Heart right ventricle (tissue), 16 donors: ENCODE results near the gene EPM2A. TPM values are rescaled to one million over a fixed set of nuclear protein-coding genes. Genes with fewer than 3 reads are reported as not detected.

Source experiments
- ATAC-seq, 8 donors: fragments of 200-7000 bp; cut with Tn5 transposase; one replicate each; pipeline ENCODE4 v1.9.1; 2020; ENCODE audit warnings: mild to moderate bottlenecking in 8 of 8, moderate library complexity in 8 of 8, moderate number of reproducible peaks in 1 of 8
- DNase-seq, 2 donors: peaks; one replicate each; pipeline ENCODE4 v3.0.0-alpha.2; 2020
- H3K27ac ChIP-seq, 10 donors: fragments of 200-600 bp; sonication (generic) in 2 of 10; one replicate each; pipeline versions ENCODE4 v1.5.0 to v1.8.0; 2020 to 2022; ENCODE audit warnings: mild to moderate bottlenecking in 3 of 10
- H3K27me3 ChIP-seq, 7 donors: fragments of 200-600 bp; one replicate each; pipeline ENCODE4 v1.8.0; 2021 to 2022; ENCODE audit warnings: mild to moderate bottlenecking in 2 of 7
- H3K36me3 ChIP-seq, 9 donors: fragments of 200-600 bp; sonication (generic) in 1 of 9; one replicate each; pipeline versions ENCODE4 v1.5.0 to v1.8.0; 2020 to 2022; ENCODE audit warnings: mild to moderate bottlenecking in 2 of 9
- H3K4me1 ChIP-seq, 9 donors: fragments of 200-600 bp; sonication (generic) in 1 of 9; one replicate each; pipeline versions ENCODE4 v1.5.0 to v1.8.0; 2020 to 2022; ENCODE audit warnings: mild to moderate bottlenecking in 4 of 9
- H3K4me3 ChIP-seq, 10 donors: fragments of 200-600 bp; sonication (generic) in 2 of 10; one replicate each; pipeline versions ENCODE4 v1.5.0 to v1.8.0; 2020 to 2022; ENCODE audit warnings: mild to moderate bottlenecking in 7 of 10, moderate library complexity in 2 of 10
- H3K9me3 ChIP-seq, 11 donors: fragments of 200-600 bp in 10 of 11; sonication (generic) in 2 of 11; one replicate each; pipeline versions ENCODE4 v1.5.0 to v1.8.0; 2013 to 2022; ENCODE audit warnings: mild to moderate bottlenecking in 2 of 11, control low read depth in 1 of 11, moderate library complexity in 1 of 11
- CTCF ChIP-seq, 9 donors: fragments of 200-600 bp; sonication (generic) in 2 of 9; IDR thresholded peaks; one replicate each; pipeline versions ENCODE4 v1.5.0 to v1.8.0; 2021 to 2022; ENCODE audit warnings: antibody characterized with exemption in 9 of 9, mild to moderate bottlenecking in 5 of 9, moderate library complexity in 1 of 9
- WGBS, 2 donors: extraction: QIAGEN DNeasy Blood & Tissue Kit; methylation state at CpG; one replicate each; pipeline ENCODE4 v1.1.7; 2013; ENCODE audit warnings: inconsistent platforms in 1 of 2; 5-methylcytosine and 5-hydroxymethylcytosine counted together
- intact Hi-C, 10 donors: fragments of 100-400 bp; cut with DNase I; formaldehyde crosslinking; loops; one replicate each; pipeline versions ENCODE4 v1.11.1 to v1.14.2; 2022
- polyA plus RNA-seq, 2 donors: library from polyadenylated mRNA; stranded (reverse); fragments of 200-250 nt; gene quantifications; one replicate each; pipeline ENCODE4 v1.2.3, GENCODE V29; 2013
- total RNA-seq, 10 donors: library from RNA; stranded (reverse); fragmentation: NEBNext Ultra II Directional in 3 of 10; extraction: Animal tissue kit (Norgen Biotek cat#: 25700) in 3 of 10; gene quantifications; one replicate each; pipeline versions ENCODE4 v1.2.1 to v1.2.4, GENCODE V29; 2021 to 2023
- donor health status: Arrhythmogenic right ventricular cardiomyopathy.
- donor health status: ischemic (EF 13 %, LVEDD 7.1; RV severe dilation, severe dysfunction).
- donor health status: healthy with polysubstance abuse.
- donor health status: DM: no; HTN: yes; CAD: no.
- donor health status: DM: no; HTN: no; CAD: no.
- donor health status: ischemic (EF 25% LVEDD 6.9; RV normal size, moderate dysfunction).
- donor health status: ischemic (EF 25% LVEDD 5.7; RV mildly dilated, moderate dysfunction).
- donor health status: healthy.
- donor health status: DM: yes; HTN: yes; CAD: no.
- donor health status: Ischemic cardiomyopathy.
- donor health status: ischemic (EF 35%, LVEDD 5.7; RV mildly dilated, moderate dysfunction).
- donor health status: nonischemic (EF 11% LVEDD 7.7; RV severe dilation, severe dysfunction).
- donor health status: DM: yes; HTN: yes; CAD: no.
- donor health status: PGD.
- donor health status: ischemic (EF 29% LVEDD 5.4; RV normal size, mild dysfunction).
- donor health status: nonischemic (EF 23%, LVEDD 6.1; RV moderate dilation, normal function).

Gene EPM2A
- total and polyA plus RNA-seq, 12 donors = 11.0 to 60.9 (median 43.2) TPM

- ATAC-seq (no peak), DNase-seq (no peak)
- intact Hi-C loops = no loop called here
- no peak overlapping the region for H3K4me3 ChIP-seq
- TF ChIP-seq CTCF (IDR thresholded peaks at IDR 0.05) = no peak
- no peak overlapping the region for H3K27ac ChIP-seq
- H3K27me3 ChIP-seq = no peaks in the 10 kb centered on the region
- H3K36me3 ChIP-seq = no peaks in the 10 kb centered on the region
- no peaks in the 10 kb centered on the region for H3K9me3 ChIP-seq
- 79 to 88% methylated on average over 1 of the region's 1 CpG for WGBS, 2 donors
- peaks cover 0 to 7% (median 0%) of the 10 kb centered on the region in 9 donors for H3K4me1 ChIP-seq
Observed at GRCh38 chr6:145609521-145609920, 125.8 kb downstream of the EPM2A start.

- ATAC-seq (no peak), DNase-seq (no peak)
- TF ChIP-seq CTCF (IDR thresholded peaks at IDR 0.05) = no peak
- 80 to 98% methylated on average over 1 of the region's 1 CpG for WGBS, 2 donors
- intact Hi-C loops = no loop called here
- Histone ChIP-seq H3K4me1 (peaks cover 0 to 7% (median 0%) of the 10 kb centered on the region in 9 donors), H3K4me3 (no peak overlapping the region), H3K27me3 (no peaks in the 10 kb centered on the region), H3K9me3 (no peaks in the 10 kb centered on the region), H3K36me3 (no peaks in the 10 kb centered on the region), H3K27ac (no peak overlapping the region)
Observed at GRCh38 chr6:145608850-145609249, 126.5 kb downstream of the EPM2A start.

- no peak for DNase-seq
- intact Hi-C loops = no loop called here
- TF ChIP-seq CTCF (IDR thresholded peaks at IDR 0.05) = no peak
- Histone ChIP-seq H3K9me3 (peaks cover 0 to 4% (median 0%) of the 10 kb centered on the region in 11 donors), H3K4me1 (peaks cover 0 to 7% (median 0%) of the 10 kb centered on the region in 9 donors), H3K27me3 (no peaks in the 10 kb centered on the region), H3K36me3 (no peaks in the 10 kb centered on the region), H3K27ac (no peak overlapping the region), H3K4me3 (no peak overlapping the region)
- ATAC-seq = no peak
- 72 to 79% methylated on average over 1 of the region's 1 CpG for WGBS, 2 donors
Observed at GRCh38 chr6:145603991-145604390, 131.3 kb downstream of the EPM2A start.

GRCh38 chr6:145603424-145603833 lies 131.9 kb downstream of the EPM2A start:
- DNase-seq (no peak), ATAC-seq (no peak)
- no peak for TF ChIP-seq CTCF (IDR thresholded peaks at IDR 0.05)
- H3K27me3 ChIP-seq = no peaks in the 10 kb centered on the region
- H3K4me1 ChIP-seq = peaks cover 0 to 7% (median 0%) of the 10 kb centered on the region in 9 donors
- no peak overlapping the region for H3K27ac ChIP-seq
- intact Hi-C loops = no loop called here
- H3K9me3 ChIP-seq = peaks cover 0 to 9% (median 0%) of the 10 kb centered on the region in 11 donors
- no peak overlapping the region for H3K4me3 ChIP-seq
- H3K36me3 ChIP-seq = no peaks in the 10 kb centered on the region
